NCI-H748 (cell line): ENCODE data around the gene GALNT13.

ENCODE experiments used
- DNase-seq: peaks from one replicate; lab custom pipeline; 2025; ENCODE audit not compliant: unreplicated experiment; lab: John Stamatoyannopoulos, UW

GALNT13 gene

GRCh38 chr2:154289870-154290269 is 418.1 kb downstream of the GALNT13 start:
- DNase-seq: no peak

DNA sequence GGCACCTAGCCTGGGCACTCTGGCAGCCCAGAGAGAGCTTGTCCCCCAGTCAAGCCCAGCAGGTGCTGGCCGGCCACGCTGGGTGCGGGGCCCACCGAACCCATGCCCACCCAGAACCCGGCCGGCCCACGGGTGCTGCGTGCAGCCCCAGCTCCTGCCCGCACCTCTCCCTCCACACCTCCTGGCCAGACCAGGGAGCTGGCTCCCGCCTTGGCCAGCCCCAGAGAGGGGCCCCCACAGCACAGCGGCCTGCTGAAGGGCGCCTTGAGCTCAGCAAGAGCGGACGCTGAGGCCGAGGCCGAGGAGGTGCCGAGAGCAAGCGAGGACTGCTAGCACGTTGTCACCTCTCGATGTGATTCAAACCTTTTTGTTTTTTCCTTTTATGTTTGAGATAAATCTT is 419.8 kb downstream of the GALNT13 start:
- DNase-seq: no peak

GRCh38 chr2:154291927-154292326 is 420.2 kb downstream of the GALNT13 start:
- no peak for DNase-seq

DNA sequence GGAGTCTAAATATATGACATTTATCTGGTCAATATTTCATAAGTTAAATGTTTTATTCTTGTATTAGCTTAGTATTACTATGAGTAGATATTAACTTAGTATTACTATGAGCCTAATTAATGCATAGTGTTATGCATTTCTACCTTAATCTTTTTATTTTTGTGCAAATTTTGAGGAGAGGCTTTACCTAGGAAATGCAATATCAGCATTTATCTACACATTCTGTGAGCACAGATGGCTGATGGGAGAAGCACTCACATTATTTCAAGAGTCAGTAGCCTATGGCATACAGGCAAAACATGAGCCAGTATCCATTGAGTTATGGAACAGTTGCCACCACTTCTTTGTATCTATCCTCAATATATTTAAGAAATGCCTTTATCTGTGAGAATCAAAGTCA is 422.1 kb downstream of the GALNT13 start:
- no peak for DNase-seq

DNA sequence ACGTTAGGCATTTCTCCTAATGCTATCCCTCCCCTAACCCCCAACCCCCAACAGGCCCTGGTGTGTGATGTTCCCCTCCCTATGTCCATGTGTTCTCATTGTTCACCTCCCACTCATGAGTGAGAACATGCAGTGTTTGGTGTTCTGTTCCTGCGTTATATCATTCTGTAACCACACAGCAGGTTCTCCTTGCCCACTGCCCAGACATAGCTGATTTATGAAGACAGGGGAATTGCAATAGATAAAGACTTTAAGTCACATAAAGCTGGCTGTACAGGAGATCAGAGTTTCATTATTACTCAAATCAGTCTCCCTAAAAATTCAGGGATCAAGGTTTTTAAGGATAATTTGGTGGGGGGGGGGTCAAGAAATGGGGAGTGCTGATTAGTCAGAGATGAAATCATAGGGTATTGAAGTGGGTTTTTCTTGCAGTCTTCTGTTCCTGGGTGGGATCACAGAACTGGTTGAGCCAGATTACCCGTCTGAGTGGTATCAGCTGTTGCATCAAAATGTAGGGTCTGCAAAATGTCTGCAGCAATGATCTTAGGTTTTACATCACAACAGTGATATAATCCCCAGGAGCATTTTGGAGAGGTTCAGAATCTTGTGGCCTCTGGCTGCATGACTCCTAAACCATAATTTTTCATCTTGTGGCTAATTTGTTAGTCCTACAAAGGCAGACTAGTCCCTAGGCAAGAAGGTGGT is 434.7 kb downstream of the GALNT13 start:
- no peak for DNase-seq

DNA sequence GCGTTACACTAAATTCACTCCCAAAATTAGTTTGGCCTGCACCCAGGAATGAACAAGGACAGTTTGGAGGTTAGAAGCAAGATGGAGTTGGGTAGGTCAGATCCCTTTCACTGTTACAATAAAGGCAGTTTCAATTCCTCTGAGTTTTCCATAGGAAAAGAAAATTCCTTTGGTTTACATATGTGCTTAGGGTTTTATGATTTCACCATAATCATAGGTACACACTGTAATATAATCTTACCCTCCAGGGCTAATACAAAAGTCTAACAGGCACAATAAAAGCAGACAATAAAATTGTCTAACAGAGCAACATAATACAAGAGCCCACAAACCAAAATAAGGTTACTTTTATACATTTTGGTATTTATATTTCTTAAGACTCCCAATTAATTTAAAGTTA is 435.3 kb downstream of the GALNT13 start:
- no peak for DNase-seq

GRCh38 chr2:154324601-154325000 is 452.9 kb downstream of the GALNT13 start:
- no peak for DNase-seq

DNA sequence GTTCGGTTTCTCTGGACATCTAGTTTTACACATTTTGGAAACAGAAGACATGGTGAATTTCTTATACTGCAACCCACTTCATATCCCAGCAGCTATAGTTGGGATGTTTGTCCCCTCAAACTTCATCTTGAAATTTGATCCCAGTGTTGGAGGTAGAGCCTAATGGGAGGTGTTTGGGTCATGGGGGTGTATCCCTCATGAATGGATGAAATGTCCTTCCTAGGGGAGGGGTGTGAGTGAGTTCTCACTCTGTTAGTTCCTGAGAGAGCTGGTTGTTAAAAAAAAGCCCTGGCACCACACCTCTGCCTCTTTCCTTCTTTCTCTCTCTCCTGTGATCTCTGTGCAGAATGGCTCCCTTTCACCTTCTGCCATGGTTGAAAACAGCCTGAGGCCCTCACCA is 457.8 kb downstream of the GALNT13 start:
- DNase-seq: no peak

GRCh38 chr2:154331784-154332183 is 460.1 kb downstream of the GALNT13 start:
- DNase-seq: no peak

GRCh38 chr2:154336201-154336600 is 464.5 kb downstream of the GALNT13 start:
- DNase-seq: no peak

DNA sequence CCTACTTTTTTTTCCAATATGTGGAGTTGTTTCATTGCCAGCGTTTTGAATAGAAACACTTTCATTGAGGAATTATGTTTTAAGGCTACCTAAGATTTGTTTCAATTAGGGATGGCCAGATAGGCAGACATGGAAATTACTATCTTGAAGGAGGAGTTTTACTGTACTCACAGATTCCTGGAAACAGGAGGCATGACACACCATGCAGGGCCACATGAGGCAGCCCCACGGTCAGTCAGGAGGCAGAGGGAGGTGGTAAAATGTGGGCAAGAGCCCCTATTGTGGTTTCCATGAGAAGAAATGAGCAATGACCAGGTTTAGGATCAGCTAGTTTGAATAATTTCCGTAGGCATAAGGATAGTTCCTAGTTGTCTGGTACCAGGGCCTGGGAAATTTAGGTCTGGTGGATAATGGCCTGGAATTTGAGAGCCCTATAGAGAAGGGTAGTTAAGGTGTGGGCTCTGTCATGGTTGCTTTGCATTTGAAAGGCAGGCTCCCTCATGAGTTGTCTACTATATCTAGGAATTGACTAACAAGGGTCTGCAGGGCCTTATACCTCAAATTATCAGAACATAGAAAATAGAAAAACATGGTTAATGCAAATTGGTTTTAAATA is 466.7 kb downstream of the GALNT13 start:
- no peak for DNase-seq

DNA sequence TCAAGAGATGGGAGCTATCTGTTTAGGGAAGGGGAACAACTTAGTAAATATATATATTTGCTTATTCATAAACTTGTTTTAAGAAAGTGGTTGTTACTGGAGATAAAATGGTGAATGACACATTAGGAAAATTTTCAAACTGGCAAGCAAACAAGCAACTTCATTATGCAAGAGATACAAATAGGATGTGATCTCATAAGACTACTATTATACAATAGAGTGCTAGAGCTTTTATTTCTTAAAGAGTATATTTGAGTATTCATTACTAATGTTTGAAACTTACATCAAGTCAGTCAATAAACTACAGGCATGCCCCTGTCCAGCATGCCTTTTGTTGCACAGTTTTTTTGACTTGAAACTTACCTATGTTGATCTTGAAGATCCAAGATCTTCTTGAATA is 471.6 kb downstream of the GALNT13 start:
- DNase-seq: no peak

DNA sequence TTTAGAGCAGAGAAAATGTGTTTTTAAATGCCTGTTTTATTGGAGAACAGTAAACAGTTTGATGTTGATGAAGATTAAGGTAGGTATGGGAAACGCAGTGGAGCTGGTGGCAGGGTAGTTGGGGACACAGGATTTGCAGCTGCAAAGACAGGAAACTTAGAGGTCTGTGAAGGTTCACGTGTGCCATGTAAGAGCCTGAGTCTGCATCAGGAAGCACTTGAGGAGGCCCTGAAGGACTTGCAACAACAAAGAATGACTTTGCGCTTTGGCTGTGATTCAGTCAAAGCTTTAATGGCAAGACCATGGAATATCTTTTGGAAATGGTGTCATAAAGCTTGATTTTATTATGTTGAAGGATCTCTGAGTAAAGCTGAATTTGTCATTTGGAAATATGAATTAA is 479.2 kb downstream of the GALNT13 start:
- no peak for DNase-seq

GRCh38 chr2:154361276-154361675 is 489.6 kb downstream of the GALNT13 start:
- no peak for DNase-seq

- no peak for DNase-seq
Measured at GRCh38 chr2:154368153-154368552, 496.4 kb downstream of the GALNT13 start.

GRCh38 chr2:154370873-154371272 is 499.2 kb downstream of the GALNT13 start:
- no peak for DNase-seq

DNA sequence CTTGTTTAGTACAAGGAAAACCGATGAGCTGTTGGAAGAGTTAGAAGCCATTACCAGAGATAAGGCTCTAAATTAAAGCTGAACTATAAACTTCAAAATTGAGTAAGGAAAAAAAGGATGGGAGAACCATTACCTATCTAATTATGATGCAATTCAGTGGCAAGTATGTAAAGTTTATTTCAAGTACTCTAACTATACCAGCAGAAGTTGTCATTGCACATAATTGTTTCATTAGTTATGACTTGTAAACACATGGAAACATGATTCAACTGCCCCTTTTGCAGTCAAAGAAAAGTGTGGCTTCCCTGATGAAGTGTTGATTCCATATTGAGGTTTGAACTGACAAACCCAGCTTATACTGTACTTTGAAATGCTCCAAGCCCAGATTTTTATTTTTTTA is 502.7 kb downstream of the GALNT13 start:
- DNase-seq: no peak

GRCh38 chr2:154375579-154375931 is 503.8 kb downstream of the GALNT13 start:
- DNase-seq: peak; percentile 90

- DNase-seq: no peak
Measured at GRCh38 chr2:154381931-154382794, 510.4 kb downstream of the GALNT13 start.

DNA sequence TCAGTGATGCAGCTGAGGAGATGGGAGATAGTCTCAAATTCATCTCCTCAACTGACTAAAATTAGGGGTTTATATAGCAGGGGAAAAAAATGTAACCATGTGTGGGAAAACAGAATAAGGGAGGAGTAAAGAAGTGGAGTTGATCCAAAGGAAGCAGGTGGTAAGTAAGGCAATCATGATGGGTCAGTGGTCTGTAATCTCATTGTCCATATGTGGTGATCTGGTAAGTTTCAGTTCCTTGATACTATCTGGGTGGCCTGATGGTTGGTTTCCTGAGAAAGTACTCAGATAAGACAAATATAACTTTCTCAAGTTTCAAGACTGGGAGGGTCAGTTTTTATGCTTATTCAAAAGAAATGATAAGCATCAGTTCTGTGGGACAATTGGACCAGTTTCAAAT is 514.5 kb downstream of the GALNT13 start:
- DNase-seq: no peak

DNA sequence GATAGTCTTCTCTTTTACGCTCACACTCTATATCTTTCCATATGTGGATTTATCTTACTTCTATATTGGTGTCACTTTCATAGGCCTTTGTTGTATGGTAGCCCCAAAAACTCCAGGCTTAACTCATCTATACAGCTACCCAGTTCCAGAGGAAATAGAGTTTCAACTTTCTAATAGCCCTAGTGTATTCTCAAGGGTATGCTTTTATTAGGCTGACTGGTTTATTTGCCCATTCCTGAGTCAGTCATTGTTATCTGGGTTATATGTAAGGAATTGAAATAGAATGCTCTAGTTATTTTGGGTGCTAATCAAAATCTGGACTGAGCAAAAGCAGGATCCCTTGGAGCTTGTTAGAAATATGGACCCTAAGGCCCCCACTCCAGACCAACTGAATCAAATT is 519.3 kb downstream of the GALNT13 start:
- no peak for DNase-seq

- no peak for DNase-seq
Measured at GRCh38 chr2:154392256-154392655, 520.5 kb downstream of the GALNT13 start.
